Testis (tissue), 2 donors: Measurements from ENCODE around the gene PAPOLG.

Experiments
- POLR2A ChIP-seq: fragments of 450-650 bp; IDR thresholded peaks from one replicate; pipeline ENCODE4 v1.6.1; 2017; ENCODE audit warnings: antibody characterized with exemption, mild to moderate bottlenecking, moderate library complexity
- TF ChIP-seq, protein P1 (sequence below), 3 experiments: fragments of 450-650 bp in 2 of 3; fragments of 200-600 bp in 1 of 3; sonication (generic) in 1 of 3; IDR thresholded peaks; one replicate each; pipeline ENCODE4 v1.5.1; 2016 to 2019; ENCODE audit warnings: antibody characterized with exemption in 3 of 3, mild to moderate bottlenecking in 2 of 3, moderate library complexity in 1 of 3

DNA sequence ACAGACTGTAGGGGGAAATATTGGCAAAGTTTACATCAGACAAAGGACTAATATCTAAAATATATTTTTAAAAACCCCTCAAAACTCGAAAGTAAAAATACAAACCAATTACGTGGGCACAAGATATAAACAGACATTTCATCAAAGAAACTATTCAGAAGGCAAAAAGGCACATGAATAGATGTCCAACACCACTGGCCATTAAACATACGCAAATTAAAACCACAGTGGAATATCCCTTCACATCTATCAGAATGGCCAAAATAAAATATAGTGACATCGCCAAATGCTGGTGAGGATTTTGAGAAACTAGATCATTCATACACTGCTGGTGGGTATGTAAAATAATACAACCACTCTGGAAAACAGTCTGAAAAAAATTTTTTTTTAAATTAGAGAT, 30.6 kb upstream of the PAPOLG start:
- TF ChIP-seq, protein P1, sequence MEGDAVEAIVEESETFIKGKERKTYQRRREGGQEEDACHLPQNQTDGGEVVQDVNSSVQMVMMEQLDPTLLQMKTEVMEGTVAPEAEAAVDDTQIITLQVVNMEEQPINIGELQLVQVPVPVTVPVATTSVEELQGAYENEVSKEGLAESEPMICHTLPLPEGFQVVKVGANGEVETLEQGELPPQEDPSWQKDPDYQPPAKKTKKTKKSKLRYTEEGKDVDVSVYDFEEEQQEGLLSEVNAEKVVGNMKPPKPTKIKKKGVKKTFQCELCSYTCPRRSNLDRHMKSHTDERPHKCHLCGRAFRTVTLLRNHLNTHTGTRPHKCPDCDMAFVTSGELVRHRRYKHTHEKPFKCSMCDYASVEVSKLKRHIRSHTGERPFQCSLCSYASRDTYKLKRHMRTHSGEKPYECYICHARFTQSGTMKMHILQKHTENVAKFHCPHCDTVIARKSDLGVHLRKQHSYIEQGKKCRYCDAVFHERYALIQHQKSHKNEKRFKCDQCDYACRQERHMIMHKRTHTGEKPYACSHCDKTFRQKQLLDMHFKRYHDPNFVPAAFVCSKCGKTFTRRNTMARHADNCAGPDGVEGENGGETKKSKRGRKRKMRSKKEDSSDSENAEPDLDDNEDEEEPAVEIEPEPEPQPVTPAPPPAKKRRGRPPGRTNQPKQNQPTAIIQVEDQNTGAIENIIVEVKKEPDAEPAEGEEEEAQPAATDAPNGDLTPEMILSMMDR (IDR thresholded peaks at IDR 0.05): no peak
- TF ChIP-seq POLR2A: no peak
